Measurements from ENCODE around the gene OLFML1.

OLFML1 gene

GRCh38 chr11:7449841-7450214, 35.5 kb upstream of the OLFML1 start:
- TF ChIP-seq, protein P1, sequence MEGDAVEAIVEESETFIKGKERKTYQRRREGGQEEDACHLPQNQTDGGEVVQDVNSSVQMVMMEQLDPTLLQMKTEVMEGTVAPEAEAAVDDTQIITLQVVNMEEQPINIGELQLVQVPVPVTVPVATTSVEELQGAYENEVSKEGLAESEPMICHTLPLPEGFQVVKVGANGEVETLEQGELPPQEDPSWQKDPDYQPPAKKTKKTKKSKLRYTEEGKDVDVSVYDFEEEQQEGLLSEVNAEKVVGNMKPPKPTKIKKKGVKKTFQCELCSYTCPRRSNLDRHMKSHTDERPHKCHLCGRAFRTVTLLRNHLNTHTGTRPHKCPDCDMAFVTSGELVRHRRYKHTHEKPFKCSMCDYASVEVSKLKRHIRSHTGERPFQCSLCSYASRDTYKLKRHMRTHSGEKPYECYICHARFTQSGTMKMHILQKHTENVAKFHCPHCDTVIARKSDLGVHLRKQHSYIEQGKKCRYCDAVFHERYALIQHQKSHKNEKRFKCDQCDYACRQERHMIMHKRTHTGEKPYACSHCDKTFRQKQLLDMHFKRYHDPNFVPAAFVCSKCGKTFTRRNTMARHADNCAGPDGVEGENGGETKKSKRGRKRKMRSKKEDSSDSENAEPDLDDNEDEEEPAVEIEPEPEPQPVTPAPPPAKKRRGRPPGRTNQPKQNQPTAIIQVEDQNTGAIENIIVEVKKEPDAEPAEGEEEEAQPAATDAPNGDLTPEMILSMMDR (IDR thresholded peaks at IDR 0.05; ENCODE audit: insufficient read depth, low read length, poor library complexity, severe bottlenecking), result no peak
- no peak for DNase-seq (ENCODE audit: extremely low read depth, insufficient read length)
- H3K4me3 ChIP-seq (replicated peaks; ENCODE audit: low read depth, low read length), result no peak overlapping the region
- H3K27me3 ChIP-seq (replicated peaks; ENCODE audit: control insufficient read depth, insufficient read depth, low read length), result no peaks in the 10 kb centered on the region
- no peaks in the 10 kb centered on the region; the same call in 1 of the 2 replicates for H3K36me3 ChIP-seq (ENCODE audit: control insufficient read depth, insufficient read depth, low read length)

DNA sequence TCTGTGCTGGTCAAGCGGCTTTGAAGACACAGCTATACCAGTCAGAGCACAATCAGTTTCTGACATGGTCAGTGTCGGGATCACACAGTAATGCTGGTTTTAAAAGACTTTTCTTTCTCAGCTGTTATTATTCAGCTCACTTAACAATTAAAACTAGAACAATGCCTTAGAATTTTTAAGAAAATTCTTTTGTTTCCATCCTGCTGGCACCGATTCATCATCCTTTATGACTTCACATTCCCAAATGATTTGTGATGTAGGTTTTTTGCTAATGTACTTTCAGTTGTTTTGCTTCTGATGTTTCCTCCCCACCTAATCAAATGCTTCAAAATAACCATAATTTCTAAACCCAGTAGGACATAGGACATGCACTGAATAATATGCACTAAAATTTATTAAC, 34.5 kb upstream of the OLFML1 start:
- TF ChIP-seq, protein P1 (IDR thresholded peaks at IDR 0.05; ENCODE audit: insufficient read depth, low read length, poor library complexity, severe bottlenecking), result no peak
- no peak overlapping the region for H3K4me3 ChIP-seq (replicated peaks; ENCODE audit: low read depth, low read length)
- no peak for DNase-seq (ENCODE audit: extremely low read depth, insufficient read length)
- no peaks in the 10 kb centered on the region for H3K27me3 ChIP-seq (replicated peaks; ENCODE audit: control insufficient read depth, insufficient read depth, low read length)
- no peaks in the 10 kb centered on the region; the same call in 1 of the 2 replicates for H3K36me3 ChIP-seq (ENCODE audit: control insufficient read depth, insufficient read depth, low read length)

DNA sequence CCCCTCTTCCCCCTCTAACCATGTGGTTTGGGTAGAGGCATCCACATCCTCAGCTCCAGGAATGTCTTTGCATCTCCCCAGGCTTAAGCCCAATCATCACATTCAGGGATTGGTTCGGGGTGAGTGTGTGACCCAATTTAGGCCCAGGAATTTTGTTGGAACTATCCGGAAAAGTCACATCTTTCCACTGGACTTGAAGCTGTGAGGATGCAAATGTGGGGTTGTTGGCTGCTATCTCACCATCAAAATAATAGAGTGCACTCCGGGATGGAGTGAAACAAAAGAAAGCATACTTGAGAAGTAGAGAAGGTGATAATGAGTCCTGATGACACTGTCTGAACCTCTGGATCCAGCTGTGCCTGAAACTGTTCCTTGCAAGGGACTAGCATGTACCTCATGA, 33.8 kb upstream of the OLFML1 start:
- Histone ChIP-seq H3K4me3 (replicated peaks; ENCODE audit: low read depth, low read length) (no peak overlapping the region), H3K36me3 (ENCODE audit: control insufficient read depth, insufficient read depth, low read length) (no peaks in the 10 kb centered on the region; the same call in 1 of the 2 replicates), H3K27me3 (replicated peaks; ENCODE audit: control insufficient read depth, insufficient read depth, low read length) (no peaks in the 10 kb centered on the region)
- no peak for DNase-seq (ENCODE audit: extremely low read depth, insufficient read length)
- TF ChIP-seq, protein P1 (IDR thresholded peaks at IDR 0.05; ENCODE audit: insufficient read depth, low read length, poor library complexity, severe bottlenecking), result no peak

GRCh38 chr11:7451952-7452494, 33.3 kb upstream of the OLFML1 start:
- Histone ChIP-seq H3K4me3 (replicated peaks; ENCODE audit: low read depth, low read length) (no peak overlapping the region), H3K36me3 (ENCODE audit: control insufficient read depth, insufficient read depth, low read length) (no peaks in the 10 kb centered on the region; the same call in 1 of the 2 replicates), H3K27me3 (replicated peaks; ENCODE audit: control insufficient read depth, insufficient read depth, low read length) (no peaks in the 10 kb centered on the region)
- DNase-seq (ENCODE audit: extremely low read depth, insufficient read length), result no peak
- TF ChIP-seq, protein P1 (IDR thresholded peaks at IDR 0.05; ENCODE audit: insufficient read depth, low read length, poor library complexity, severe bottlenecking), result no peak

- Histone ChIP-seq H3K36me3 (ENCODE audit: control insufficient read depth, insufficient read depth, low read length) (no peaks in the 10 kb centered on the region; the same call in 1 of the 2 replicates), H3K4me3 (replicated peaks; ENCODE audit: low read depth, low read length) (no peak overlapping the region), H3K27me3 (replicated peaks; ENCODE audit: control insufficient read depth, insufficient read depth, low read length) (no peaks in the 10 kb centered on the region)
- DNase-seq (ENCODE audit: extremely low read depth, insufficient read length), result no peak
- TF ChIP-seq, protein P1 (IDR thresholded peaks at IDR 0.05; ENCODE audit: insufficient read depth, low read length, poor library complexity, severe bottlenecking), result no peak
Observed at GRCh38 chr11:7454854-7455253, 30.5 kb upstream of the OLFML1 start.

GRCh38 chr11:7457211-7457610, 28.1 kb upstream of the OLFML1 start:
- TF ChIP-seq, protein P1 (IDR thresholded peaks at IDR 0.05; ENCODE audit: insufficient read depth, low read length, poor library complexity, severe bottlenecking), result no peak

More at GRCh38 chr11:7457211-7457610, 28.1 kb upstream of the OLFML1 start:
- Histone ChIP-seq H3K36me3 (ENCODE audit: control insufficient read depth, insufficient read depth, low read length) (no peaks in the 10 kb centered on the region; the same call in 1 of the 2 replicates), H3K4me3 (replicated peaks; ENCODE audit: low read depth, low read length) (no peak overlapping the region), H3K27me3 (replicated peaks; ENCODE audit: control insufficient read depth, insufficient read depth, low read length) (no peaks in the 10 kb centered on the region)
- DNase-seq (ENCODE audit: extremely low read depth, insufficient read length), result no peak
